ENCODE data around the gene SYNJ1. TPM values are rescaled to one million over a fixed set of nuclear protein-coding genes. Genes with fewer than 3 reads are reported as not detected.

The SYNJ1 gene
- total and polyA plus RNA-seq, 2 donors from 2014 or later: 6.6 to 24.3 TPM

- Histone ChIP-seq H3K4me1 (ENCODE audit: control insufficient read depth in 2 of 3, insufficient read depth in 2 of 3, low read depth in 1 of 3, low read length in 3 of 3) (no peaks in the 10 kb centered on the region), H3K36me3 (ENCODE audit: control insufficient read depth in 2 of 3, insufficient read depth in 3 of 3, low read length in 3 of 3) (peaks cover 18 to 34% (median 20%) of the 10 kb centered on the region in 3 donors), H3K9ac (ENCODE audit: low read length in 3 of 3) (no peak overlapping the region), H3K9me3 (ENCODE audit: control insufficient read depth in 2 of 3, insufficient read depth in 1 of 3, low read length in 3 of 3) (no peaks in the 10 kb centered on the region), H3K27me3 (ENCODE audit: control insufficient read depth, insufficient read depth, low read length) (no peaks in the 10 kb centered on the region), H3K27ac (ENCODE audit: low read depth in 2 of 2, low read length in 2 of 2) (no peak overlapping the region), H3K4me3 (ENCODE audit: low read length in 3 of 3) (no peak overlapping the region)
- DNase-seq (no peak), FAIRE-seq (no peak)
- TF ChIP-seq, protein P1, sequence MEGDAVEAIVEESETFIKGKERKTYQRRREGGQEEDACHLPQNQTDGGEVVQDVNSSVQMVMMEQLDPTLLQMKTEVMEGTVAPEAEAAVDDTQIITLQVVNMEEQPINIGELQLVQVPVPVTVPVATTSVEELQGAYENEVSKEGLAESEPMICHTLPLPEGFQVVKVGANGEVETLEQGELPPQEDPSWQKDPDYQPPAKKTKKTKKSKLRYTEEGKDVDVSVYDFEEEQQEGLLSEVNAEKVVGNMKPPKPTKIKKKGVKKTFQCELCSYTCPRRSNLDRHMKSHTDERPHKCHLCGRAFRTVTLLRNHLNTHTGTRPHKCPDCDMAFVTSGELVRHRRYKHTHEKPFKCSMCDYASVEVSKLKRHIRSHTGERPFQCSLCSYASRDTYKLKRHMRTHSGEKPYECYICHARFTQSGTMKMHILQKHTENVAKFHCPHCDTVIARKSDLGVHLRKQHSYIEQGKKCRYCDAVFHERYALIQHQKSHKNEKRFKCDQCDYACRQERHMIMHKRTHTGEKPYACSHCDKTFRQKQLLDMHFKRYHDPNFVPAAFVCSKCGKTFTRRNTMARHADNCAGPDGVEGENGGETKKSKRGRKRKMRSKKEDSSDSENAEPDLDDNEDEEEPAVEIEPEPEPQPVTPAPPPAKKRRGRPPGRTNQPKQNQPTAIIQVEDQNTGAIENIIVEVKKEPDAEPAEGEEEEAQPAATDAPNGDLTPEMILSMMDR (IDR thresholded peaks at IDR 0.05; ENCODE audit: borderline replicate concordance, extremely low read depth, insufficient read depth): no peak
- intact Hi-C loops (cut with DNase I): no loop called here
Measured at GRCh38 chr21:32753818-32754585, 26.2 kb upstream of the SYNJ1 start.

DNA sequence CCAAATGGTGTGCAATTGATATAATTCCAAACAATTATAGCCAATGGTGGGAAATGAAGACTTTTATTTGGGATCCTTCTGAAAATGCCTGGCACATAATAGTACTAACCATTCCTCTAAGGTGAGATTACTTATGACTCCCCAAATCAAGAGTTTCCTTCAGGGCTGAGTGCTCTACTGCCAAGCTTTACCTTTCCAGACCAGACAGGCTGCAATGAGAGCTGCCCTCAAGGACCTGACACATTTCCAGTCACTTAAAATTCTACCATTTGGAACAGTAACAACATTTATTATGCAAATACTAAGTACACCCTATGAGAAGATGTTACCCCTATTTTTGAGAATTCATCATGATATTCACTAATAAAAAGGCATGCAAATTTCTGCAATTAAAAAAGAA is 22.6 kb upstream of the SYNJ1 start:
- Histone ChIP-seq H3K9me3 (ENCODE audit: control insufficient read depth in 2 of 3, insufficient read depth in 1 of 3, low read length in 3 of 3) (no peaks in the 10 kb centered on the region), H3K9ac (ENCODE audit: low read length in 3 of 3) (no peak overlapping the region), H3K4me3 (ENCODE audit: low read length in 3 of 3) (no peak overlapping the region), H3K27me3 (ENCODE audit: control insufficient read depth, insufficient read depth, low read length) (no peaks in the 10 kb centered on the region), H3K36me3 (ENCODE audit: control insufficient read depth in 2 of 3, insufficient read depth in 3 of 3, low read length in 3 of 3) (peaks cover 17 to 30% (median 25%) of the 10 kb centered on the region in 3 donors), H3K4me1 (ENCODE audit: control insufficient read depth in 2 of 3, insufficient read depth in 2 of 3, low read depth in 1 of 3, low read length in 3 of 3) (no peaks in the 10 kb centered on the region), H3K27ac (ENCODE audit: low read depth in 2 of 2, low read length in 2 of 2) (no peak overlapping the region)
- intact Hi-C loops (cut with DNase I): no loop called here
- TF ChIP-seq, protein P1 (IDR thresholded peaks at IDR 0.05; ENCODE audit: borderline replicate concordance, extremely low read depth, insufficient read depth): no peak
- DNase-seq: no peak
- no peak for FAIRE-seq

DNA sequence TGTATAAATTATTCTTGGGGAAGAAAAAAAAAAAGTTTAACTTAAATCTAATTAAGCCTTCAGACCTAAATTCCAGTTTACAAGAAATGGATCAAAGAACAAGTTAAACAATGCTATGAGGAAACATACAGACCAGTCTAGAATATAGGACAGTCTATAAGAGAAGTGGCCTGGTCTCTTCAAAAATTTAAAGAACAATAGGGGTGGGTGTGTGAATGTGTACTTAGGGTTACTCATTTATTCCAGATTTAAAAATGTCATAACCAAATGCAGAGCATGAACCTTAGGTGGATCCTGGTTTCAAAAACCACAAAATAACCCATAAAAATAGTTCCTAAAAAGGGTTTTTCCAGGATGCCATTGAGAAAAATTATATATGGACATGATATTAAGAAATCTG is 21.8 kb upstream of the SYNJ1 start:
- H3K9ac ChIP-seq (ENCODE audit: low read length in 3 of 3): no peak overlapping the region
- no peaks in the 10 kb centered on the region for H3K27me3 ChIP-seq (ENCODE audit: control insufficient read depth, insufficient read depth, low read length)
- H3K27ac ChIP-seq (ENCODE audit: low read depth in 2 of 2, low read length in 2 of 2): no peak overlapping the region
- DNase-seq: no peak
- no peaks in the 10 kb centered on the region for H3K9me3 ChIP-seq (ENCODE audit: control insufficient read depth in 2 of 3, insufficient read depth in 1 of 3, low read length in 3 of 3)
- intact Hi-C loops (cut with DNase I): no loop called here
- TF ChIP-seq, protein P1 (IDR thresholded peaks at IDR 0.05; ENCODE audit: borderline replicate concordance, extremely low read depth, insufficient read depth): no peak
- FAIRE-seq: no peak
- no peaks in the 10 kb centered on the region for H3K4me1 ChIP-seq (ENCODE audit: control insufficient read depth in 2 of 3, insufficient read depth in 2 of 3, low read depth in 1 of 3, low read length in 3 of 3)
- H3K4me3 ChIP-seq (ENCODE audit: low read length in 3 of 3): no peak overlapping the region
- peaks cover 19 to 35% (median 27%) of the 10 kb centered on the region in 3 donors for H3K36me3 ChIP-seq (ENCODE audit: control insufficient read depth in 2 of 3, insufficient read depth in 3 of 3, low read length in 3 of 3)

All from kidney (tissue), 14 donors.